Activated CD4-positive, alpha-beta T cell treated with anti-CD3 and anti-CD28 coated beads, Interleukin-2, amount 50 U/mL, for 24 hours (primary cell): Measurements from ENCODE around the gene PPM1L.
"Not testable (repeated sequence)": the region's sequence is repeated elsewhere in the genome, so short reads cannot be mapped to it uniquely, and the experiment has no call there.

Experiments
- DNase-seq, 2 donors: peaks; one replicate each; pipeline ENCODE4 v3.0.0-alpha.2; 2020; ENCODE audit warnings: low read depth in 1 of 2, low spot score in 1 of 2

PPM1L gene

DNA sequence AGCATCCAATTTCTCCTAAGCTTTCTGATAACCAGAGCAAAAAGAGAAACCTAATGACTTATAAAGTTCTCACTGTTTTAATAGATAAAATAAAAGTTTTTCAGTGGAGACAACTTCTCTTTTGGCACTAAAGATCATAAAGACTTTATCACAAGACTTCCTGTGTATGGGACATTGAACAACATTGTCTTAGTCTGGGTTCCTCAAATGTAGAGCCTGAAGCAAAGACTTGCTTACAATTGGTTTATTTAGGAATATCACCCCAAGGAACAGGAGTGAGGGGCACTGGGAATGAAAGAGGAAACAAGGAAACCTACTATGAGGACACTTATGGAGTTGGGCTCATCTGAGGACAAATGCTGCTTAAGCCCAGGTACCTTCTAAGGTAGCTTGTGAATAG lies 221.7 kb downstream of the PPM1L start:
- no peak for DNase-seq

DNA sequence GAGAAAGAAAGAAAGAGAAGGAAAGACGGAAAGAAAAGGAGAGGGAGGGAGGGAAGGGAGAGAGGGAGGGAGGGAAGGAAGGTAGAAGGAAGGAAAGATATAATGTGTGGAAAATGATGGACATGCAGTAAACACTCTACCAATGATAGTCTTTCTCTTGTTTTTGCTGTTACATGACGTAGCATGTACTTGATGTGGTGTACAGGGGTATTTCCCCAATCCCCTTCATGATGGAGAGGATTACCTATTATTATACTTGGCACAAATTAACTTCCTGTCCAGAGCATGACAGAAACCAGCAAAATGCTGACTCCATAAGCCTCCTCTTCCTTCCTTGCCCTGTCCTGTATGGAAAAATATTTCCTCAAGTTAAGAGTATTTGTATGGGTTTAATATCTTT lies 224.7 kb downstream of the PPM1L start:
- DNase-seq: no peak

DNA sequence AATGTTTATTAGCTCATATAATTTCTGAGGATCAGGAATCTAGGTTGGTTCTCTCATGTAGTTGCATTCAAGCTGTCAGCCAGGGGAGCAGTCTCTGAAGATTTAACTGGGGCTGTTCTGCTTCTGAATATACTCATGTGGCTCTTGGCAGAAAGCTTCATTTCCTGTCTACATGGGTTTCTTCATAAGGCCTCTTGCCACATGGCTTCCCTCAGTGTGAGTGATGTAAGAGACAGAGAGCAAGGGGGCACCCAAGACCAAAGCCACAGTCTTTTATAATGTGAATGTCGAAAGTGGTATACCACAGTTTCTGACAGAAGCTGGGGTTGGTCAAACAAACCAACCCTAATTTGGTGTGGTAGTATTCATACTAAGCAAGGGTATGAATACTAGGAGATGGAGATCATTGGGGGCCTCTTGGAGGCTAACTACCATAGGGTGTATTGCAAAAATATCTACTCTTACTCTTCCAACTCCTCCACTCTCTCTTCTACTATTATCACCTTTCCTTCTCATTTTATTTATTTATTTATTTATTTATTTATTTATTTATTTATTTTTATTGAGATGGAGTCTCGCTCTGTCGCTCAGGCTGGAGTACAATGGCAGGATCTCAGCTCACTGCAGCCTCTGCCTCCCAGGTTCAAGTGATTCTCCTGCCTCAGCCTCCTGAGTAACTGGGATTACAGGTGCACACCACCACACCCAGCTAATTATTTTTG lies 225.3 kb downstream of the PPM1L start:
- no peak for DNase-seq

DNA sequence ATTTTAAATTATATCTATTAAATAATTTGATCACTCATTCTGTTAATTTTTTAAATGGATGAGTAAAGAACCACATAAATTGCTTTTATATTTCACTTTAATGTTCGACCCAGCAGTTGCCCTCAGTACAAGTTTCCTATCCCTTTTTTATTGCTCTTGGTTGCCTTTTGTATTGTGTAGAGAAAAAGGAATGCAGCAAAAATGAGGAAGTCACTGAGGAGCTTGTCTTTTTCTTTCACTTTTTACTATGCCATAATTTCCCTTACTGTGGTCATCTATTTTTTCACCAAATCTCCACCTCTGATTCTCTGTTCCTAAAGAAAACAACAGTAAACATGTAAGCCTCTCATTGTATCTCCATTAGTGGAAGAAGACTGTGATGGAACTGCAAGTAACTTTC lies 226.5 kb downstream of the PPM1L start:
- DNase-seq: no peak

DNA sequence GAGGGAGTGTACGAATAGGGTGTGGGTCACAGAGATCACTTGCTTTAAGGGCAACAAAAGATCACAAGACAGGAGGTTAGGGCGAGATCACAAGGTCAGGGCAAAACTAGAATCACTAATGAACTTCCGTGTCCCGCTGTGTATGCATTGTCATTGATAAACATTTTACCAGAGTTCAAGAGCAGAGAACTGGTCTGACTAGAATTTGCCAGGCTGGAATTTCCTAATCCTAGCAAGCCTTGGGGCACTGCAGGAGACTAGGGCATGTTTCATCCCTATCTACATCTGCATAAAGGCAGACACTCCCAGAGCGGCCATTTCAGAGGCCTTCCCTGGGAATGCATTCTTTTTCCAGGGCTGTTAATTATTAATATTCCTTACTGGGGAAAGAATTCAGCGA lies 227.9 kb downstream of the PPM1L start:
- not testable (repeated sequence) for DNase-seq

DNA sequence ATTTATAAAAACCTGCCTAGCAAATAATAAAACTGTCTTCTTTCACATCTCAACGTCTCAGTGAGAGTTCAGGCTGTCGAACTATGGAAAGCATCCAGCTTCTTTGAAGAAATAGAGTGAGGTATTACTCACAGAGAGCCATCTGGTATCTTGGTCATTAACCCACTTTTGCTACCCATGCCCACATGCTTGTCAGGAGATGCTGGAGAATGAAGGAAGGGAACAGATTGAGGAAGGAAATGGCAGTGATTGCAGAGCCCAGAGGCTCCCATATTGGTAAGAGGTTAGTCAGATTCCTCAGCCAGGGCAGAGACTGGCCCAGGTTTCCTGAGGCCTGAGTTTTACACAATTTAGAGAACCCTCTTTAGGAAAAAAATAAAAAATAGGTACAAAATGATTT lies 230.0 kb downstream of the PPM1L start:
- no peak for DNase-seq

DNA sequence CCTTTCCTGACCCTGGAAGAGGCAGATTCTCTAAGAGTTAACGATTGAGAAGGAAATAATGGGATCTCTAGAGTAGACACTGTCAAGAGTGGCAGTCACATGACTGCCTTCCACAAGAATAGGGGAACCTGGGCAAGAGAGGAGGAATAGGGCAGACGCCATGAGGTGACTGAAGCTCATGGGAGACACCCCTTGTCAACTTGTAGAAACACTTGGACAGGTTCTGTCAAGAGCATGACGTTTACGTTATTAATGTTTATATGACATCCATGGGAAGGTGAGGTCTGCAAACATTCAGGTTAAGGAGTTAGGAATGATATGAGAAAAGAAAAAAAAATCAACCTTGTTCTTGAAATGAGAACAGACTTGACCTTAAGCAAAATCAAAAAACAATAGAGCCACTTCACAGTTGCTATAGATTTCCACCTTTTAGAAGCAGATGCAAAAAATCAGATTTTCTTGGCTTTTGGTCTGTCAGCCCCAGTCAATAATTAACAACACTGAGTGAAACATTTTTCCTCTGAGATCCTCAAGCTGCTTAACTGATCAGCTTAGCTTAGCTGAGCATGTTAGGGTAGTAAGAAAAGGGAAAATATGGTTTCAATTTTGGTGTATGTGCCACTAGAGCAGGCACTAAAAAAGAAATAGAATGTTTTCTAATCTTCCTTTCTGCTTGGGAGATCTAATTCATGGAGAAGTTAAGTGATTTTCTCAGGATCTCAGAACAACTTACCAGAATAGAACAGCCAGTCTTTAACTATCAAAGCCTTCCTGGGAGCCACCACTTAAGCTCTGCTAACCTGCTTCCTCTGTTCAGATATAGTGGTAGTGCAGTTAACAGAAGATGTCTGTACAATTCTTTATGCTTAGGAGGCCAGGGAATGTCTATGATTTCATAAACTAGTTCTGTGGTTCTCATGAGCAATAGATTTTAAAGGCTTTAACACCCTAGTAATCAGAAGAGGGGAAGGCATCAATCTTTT lies 232.2 kb downstream of the PPM1L start:
- DNase-seq: no peak

DNA sequence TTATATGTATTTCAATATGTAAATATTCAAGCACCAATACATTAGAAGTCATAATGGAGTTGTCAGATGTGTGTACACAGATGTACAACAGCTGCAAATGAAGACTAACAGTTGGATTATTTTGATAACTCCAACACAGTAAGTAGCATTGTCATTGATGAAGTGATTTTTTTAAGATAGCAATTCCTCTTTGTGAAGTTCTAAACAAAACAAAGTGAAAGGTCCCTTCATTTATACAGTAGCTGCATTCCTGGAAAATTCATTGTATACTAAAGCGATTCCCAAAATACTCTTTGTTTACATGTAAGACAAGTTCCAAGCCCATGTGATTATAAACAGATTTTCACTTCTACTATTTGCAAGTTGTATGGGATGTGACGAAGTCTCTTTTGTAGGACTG lies 234.4 kb downstream of the PPM1L start:
- no peak for DNase-seq

DNA sequence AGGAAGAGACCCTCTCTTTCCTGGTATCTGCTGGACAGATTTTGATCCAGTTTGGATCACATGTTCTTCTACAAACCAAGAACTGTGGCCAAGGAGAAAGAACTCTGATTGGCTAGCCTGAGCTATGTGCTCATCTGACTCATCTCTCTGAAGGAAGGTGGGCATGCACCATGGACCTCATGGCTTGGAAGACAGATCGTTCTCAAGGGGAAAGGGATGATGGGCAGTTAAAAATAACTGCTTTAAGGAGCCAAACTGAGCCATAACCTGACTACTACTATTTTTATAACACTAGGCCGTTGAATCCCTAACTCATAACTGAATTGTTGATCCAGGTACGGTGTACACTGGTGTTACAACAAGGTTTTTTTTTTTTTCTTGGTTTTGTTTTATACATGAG lies 236.7 kb downstream of the PPM1L start:
- DNase-seq: no peak

DNA sequence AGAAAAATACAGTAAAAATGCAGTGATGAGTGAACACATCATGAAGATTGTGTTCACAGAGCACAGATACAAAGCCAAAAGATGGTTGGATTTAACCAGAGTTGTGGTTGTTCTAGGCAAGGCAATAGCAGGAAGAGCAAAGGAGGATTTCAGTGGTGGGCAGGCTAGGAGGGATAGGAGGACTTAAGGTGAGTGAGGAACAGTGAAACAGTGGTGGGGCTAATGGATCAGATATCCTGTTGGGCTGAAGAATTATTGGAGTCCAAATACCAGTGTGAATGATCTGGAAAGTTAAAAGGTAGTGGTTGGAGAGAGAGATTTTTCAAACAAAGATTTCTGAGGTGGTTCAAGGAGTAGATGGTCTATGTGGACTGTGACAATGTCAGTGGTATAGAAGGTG lies 240.8 kb downstream of the PPM1L start:
- DNase-seq: no peak

DNA sequence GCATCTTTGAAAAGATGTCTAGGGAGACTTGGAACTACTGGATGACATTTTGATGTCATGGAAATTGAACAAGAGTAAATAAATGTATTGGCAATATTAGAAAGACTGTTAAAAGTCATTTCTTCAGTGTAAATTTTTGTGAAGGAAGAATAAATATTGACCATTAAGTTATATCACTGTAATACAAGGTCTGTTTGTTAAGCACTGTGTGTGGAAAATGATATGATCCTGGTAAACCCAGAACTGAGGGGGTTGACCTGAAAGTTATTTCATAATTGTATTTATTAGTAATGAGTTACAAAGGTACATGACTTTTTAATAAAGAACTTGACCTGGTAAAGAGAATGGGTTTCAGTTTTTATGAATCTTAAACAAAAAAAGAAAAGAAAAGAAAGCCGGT lies 242.6 kb downstream of the PPM1L start:
- DNase-seq: no peak

DNA sequence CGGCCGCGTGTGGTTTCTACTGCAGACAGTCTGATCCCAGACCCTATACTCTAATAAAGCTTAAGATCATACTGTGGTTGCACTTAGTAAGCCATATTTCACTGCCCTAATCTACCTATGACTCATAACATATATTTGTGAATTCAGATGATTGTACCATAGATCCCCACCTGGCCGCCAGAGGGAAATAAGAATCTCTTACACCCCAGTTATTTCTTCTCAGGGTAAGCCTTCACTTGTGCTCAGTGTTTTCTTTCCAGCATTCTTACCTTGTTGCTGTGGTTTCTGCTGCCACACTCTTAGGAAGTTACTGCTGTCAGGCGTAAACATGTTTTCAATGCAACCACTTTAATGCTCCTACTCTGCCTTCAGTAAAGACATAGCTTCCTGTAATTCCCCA lies 243.2 kb downstream of the PPM1L start:
- DNase-seq: no peak

DNA sequence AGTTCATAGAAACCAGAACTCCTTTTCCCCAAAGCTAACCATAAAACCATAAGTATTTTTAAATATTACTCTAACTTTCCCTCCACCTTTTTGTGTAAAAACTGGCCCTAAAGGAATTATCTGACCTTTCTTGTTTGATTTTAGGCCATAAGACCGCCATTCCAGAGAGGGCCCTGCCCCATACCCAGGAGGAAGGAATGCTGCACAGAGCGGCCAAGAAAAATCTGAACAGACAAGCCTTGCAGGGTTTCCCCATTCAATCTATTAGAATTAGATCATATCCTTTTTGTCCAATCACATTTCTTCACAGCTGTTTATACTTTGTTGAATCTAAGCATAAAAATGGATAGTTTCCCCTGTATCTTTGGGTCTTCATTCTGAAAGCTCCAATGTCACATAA lies 252.1 kb downstream of the PPM1L start:
- DNase-seq: no peak

DNA sequence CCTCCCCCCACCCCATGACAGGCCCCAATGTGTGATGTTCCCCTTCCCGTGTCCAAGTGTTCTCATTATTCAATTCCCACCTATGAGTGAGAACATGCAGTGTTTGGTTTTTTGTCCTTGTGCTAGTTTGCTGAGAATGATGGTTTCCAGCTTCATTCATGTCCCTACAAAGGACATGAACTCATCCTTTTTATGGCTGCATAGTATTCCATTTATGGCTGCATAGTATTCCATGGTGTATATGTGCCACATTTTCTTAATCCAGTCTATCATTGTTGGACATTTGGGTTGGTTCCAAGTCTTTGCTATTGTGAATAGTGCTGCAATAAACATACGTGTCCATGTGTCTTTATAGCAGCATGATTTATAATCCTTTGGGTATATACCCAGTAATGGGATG lies 254.1 kb downstream of the PPM1L start:
- DNase-seq: not testable (repeated sequence)

DNA sequence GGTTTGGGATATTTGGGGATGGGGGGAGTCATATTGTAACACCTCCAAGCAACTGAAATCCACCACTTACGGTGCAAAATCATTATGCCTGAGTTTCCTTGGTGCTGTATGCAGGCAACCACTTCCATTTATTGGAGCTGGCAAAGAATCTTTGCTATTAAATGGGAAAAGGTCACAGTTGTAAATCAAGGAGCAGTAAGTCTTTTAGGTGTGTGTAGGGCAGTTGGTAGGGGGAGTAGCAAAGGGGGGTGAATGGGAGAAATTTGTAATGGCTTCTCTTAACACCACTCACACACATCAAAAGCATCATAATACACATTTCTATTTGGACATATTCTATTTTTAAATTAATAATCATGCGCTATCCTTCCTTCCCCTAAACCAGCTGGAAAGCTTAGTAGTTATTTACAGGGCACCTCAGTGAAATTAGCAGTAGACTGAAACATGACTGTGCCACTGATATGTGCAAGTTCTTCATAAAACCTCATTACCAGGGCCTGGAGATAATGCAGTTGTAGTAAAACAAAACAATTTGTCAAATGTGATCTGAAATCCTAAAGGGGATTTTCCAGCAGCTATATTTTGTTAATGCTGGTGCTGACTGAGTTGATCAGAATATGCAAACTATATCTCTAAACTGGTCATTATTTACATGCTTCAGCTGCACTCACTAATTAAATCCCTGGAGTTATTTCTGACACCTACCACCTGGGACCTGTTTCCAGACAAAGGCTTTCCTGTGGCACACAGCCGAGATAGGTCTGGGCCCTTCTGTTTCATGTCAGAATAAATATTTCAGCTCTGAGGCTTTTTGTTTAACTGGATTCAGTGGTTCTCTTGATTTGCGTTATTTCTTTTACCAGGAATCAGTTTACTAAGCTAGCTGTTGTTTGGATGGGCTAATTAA lies 259.1 kb downstream of the PPM1L start:
- no peak for DNase-seq

DNA sequence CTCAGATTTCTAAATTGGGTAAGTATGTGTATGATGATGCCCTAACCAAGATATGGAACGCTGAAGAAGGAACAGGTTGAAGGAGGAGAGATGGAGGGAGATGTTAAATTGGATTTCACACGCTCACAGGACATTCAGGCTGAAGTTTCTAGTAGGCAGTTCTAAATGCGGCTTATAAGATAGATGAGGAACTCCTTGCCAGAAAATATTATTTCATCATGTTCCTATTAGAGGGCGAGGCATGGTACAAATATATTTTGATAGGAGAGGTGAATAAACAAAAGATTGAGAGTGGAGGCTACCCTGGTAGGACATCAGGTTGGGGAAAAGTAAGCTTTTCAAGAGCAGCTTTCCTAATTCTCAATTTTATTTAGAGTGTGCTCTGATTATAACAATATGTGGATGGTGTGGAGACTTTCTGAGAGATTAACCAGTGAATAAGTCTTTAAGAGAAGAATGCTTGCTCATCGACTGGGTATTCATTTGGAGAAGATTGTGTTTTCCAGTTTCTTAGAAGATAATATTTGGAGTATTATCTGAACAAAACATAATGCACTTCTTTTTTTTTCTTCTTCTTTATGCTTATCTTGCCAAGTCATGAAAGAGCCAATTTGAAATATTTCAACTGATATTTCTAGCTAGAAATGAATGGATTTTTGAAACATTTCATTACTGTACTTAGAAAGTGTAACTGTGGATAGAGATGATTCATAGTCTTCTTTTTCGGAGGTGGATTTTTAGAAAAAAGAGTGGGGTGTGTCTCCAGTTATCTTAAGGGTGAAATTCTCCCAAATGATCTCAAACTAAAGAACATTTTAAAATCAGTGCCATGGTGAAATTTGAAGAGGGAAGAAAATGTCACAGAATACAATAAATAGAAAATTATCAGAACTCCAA lies 260.6 kb downstream of the PPM1L start:
- no peak for DNase-seq

DNA sequence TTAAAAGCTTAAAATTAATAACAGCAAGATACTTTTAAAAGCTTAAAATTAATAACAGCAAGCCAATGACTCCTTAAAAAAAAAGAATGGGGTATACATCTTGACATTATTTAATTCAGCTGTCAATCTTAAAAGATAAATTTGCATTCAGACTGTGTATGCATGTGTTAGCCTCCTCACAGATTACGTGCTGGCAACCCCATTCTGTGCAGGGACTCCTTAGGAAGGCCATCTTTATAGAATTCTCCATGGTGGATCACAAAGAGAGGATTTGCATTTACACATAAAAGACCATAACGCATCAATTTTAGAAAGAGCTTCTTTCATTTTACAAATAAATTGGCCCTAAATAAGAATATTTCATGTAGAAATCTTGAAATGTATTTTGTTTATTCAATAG lies 261.9 kb downstream of the PPM1L start:
- no peak for DNase-seq

DNA sequence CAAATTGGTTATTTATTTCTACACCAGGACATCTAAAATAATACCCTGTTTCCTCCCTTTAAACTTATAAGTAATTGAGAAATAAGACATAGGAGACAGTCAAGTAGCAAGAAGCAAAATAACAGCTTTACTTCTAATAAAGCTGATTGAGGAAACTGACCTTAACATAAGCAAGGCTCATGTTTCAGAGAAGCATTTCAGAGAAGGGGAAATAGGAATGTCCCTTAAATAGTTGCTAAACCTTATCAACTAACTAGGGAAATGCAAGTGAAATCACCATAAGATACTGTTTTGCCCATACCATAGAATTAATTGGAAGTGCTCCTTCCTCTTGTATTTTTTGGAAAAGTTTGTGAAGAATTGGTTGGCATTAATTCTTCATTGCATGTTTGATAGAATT lies 264.2 kb downstream of the PPM1L start:
- no peak for DNase-seq

DNA sequence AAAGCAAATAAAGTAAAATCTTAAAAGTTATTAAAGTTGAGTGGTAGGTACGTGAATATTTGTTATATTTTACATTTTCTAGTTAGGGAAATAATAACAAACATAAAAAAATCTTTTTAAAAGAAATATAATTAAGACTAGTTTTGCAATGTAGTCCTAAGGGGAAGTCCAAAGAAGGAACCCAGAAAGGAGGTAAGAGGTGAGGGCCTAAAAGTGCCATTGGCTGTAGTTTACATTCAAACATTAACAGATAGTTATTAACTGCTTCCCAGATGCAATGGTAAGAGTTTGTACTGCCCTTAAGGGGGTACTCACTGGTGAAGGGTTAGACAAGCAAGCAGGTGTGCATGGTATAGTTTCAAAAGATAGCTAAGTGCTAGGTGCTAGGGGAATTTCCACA lies 269.9 kb downstream of the PPM1L start:
- no peak for DNase-seq
